Measurements from ENCODE around the gene PXT1. TPM values are rescaled to one million over a fixed set of nuclear protein-coding genes. Genes with fewer than 3 reads are reported as not detected.
"Not testable (repeated sequence)": the region's sequence is repeated elsewhere in the genome, so short reads cannot be mapped to it uniquely, and the experiment has no call there.

PXT1 gene
- total RNA-seq, 2 donors from 2014 or later, result 0.24 TPM; not detected in 1

GRCh38 chr6:36419310-36419709 is 23.3 kb downstream of the PXT1 start:
- no peak for TF ChIP-seq CTCF (IDR thresholded peaks at IDR 0.05)
- no peak overlapping the region for H3K4me3 ChIP-seq
- H3K27ac ChIP-seq, result no peak overlapping the region
- H3K36me3 ChIP-seq, result no peaks in the 10 kb centered on the region
- no peaks in the 10 kb centered on the region for H3K27me3 ChIP-seq
- H3K9me3 ChIP-seq, result no peaks in the 10 kb centered on the region
- peaks cover 0 to 9% of the 10 kb centered on the region in 2 donors for H3K4me1 ChIP-seq
- no peak for DNase-seq (ENCODE audit: low spot score)

GRCh38 chr6:36418558-36418957 is 24.1 kb downstream of the PXT1 start:
- Histone ChIP-seq H3K9me3 (peaks cover 0 to under 1% of the 10 kb centered on the region in 2 donors), H3K4me1 (peaks cover 0 to 9% of the 10 kb centered on the region in 2 donors), H3K4me3 (no peak overlapping the region), H3K27ac (no peak overlapping the region), H3K27me3 (no peaks in the 10 kb centered on the region), H3K36me3 (no peaks in the 10 kb centered on the region)
- no peak for DNase-seq (ENCODE audit: low spot score)
- TF ChIP-seq CTCF (IDR thresholded peaks at IDR 0.05), result no peak

GRCh38 chr6:36414481-36414880 is 28.2 kb downstream of the PXT1 start:
- Histone ChIP-seq H3K9me3 (peaks cover 0 to 7% of the 10 kb centered on the region in 2 donors), H3K4me3 (no peak overlapping the region), H3K36me3 (no peaks in the 10 kb centered on the region), H3K27ac (no peak overlapping the region), H3K4me1 (no peaks in the 10 kb centered on the region), H3K27me3 (no peaks in the 10 kb centered on the region)
- no peak for DNase-seq (ENCODE audit: low spot score)
- no peak for TF ChIP-seq CTCF (IDR thresholded peaks at IDR 0.05)

DNA sequence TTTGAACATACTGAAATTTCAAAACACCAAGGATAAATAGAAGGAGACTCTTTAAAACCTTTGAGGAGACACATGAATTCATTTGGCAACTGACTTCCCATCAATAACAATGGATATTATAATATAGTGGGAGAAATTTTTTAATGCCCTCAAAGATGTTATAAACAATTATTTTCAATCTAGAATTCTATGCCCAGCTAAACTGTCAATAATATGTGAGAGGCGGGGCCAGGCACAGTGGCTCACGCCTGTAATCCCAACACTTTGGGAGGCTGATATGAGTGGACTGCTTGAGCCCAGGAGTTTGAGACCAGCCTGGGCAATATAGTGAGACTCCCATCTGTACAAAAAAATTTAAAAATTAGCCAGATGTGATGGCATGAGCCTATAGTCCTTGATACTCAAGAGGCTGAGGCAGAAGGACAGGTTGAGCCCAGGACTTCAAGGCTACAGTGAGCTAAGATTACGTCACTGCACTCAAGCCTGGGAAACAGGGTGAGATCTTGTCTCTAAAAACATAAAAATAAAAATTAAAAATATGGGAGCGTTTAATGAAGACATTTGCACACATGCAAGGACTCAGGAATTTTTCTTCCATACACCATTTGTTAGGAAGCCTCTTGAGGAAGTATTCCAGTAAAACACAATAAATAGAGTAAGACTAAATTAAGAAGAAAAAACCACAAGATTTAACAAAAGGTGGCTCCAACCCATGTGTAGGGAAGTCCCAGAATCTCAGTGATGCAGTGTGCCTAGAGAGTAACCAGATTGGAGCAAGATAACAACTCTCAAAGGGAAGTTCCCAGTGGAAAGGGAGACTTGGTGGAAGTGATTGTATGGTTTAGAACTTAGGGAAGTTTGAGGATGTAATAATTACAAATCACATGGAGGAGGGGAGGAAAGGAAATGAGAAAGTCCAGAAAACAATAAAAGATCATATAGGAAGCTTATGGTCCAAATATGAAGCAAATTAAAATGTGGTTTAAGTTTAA is 28.9 kb downstream of the PXT1 start:
- TF ChIP-seq CTCF (IDR thresholded peaks at IDR 0.05), result no peak

DNA sequence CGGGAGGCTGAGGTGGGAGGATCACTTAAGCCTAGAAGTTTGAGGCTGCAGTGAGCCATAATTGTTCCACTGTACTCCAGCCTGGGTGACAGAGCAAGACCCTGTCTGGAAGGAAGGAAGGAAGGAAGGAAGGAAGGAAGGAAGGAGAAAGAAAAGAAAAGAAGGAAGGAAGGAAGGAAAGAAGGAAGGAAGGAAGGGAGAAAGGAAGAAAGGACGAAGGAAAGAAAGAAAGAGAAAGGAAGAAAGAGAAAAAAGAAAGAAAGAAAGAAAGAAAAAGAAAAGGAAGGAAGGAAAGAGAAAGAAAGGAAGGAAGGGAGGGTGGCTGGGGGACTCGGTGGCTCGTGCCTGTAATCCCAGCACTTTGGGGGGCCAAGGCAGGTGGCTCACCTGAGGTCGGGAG is 32.9 kb downstream of the PXT1 start:
- H3K9me3 ChIP-seq; DNase-seq (ENCODE audit: low spot score); H3K36me3 ChIP-seq; H3K4me1 ChIP-seq; H3K27me3 ChIP-seq; H3K4me3 ChIP-seq; H3K27ac ChIP-seq: not testable (repeated sequence)

More for the DNA sequence above, 28.9 kb downstream of the PXT1 start:
- H3K27ac ChIP-seq, result no peak overlapping the region
- H3K4me3 ChIP-seq, result no peak overlapping the region
- H3K4me1 ChIP-seq, result no peaks in the 10 kb centered on the region
- no peak for DNase-seq (ENCODE audit: low spot score)
- peaks cover 0 to 7% of the 10 kb centered on the region in 2 donors for H3K9me3 ChIP-seq
- H3K27me3 ChIP-seq, result no peaks in the 10 kb centered on the region
- no peaks in the 10 kb centered on the region for H3K36me3 ChIP-seq

DNA sequence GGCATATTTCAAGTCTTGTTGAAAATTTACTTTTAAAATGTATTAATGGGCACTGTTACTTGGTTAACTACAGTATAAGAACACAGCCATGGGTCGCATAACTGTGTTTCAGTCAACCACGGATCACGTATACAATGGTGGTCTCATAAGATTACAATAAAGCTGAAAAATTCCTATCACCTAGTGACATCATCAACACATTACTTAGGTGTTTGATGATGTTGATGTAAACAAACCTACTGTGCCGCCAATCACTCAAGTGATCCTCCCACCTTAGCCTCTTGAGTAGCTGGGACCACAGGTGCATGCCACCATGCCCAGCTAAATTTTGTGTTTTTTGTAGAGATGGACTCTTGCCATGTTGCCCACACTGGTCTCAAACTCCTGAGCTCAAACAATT is 38.5 kb downstream of the PXT1 start:
- no peaks in the 10 kb centered on the region for H3K36me3 ChIP-seq
- no peak overlapping the region for H3K4me3 ChIP-seq
- H3K27me3 ChIP-seq, result no peaks in the 10 kb centered on the region
- no peak for DNase-seq (ENCODE audit: low spot score)
- no peaks in the 10 kb centered on the region for H3K9me3 ChIP-seq
- H3K27ac ChIP-seq, result no peak overlapping the region
- no peak for TF ChIP-seq CTCF (IDR thresholded peaks at IDR 0.05)
- H3K4me1 ChIP-seq, result no peaks in the 10 kb centered on the region

Data from right atrium auricular region (tissue), 2 donors.